GM19328 (cell line): ENCODE results near the gene TTLL5.

Experiments
- ATAC-seq: cut with Tn5 transposase; IDR thresholded peaks from one replicate; pipeline ENCODE4 v1.9.1; 2021; ENCODE audit warnings: mild to moderate bottlenecking, moderate library complexity; ENCODE audit not compliant: unreplicated experiment

Gene TTLL5

GRCh38 chr14:75946785-75947184 lies 285.7 kb downstream of the TTLL5 start:
- no peak for ATAC-seq

DNA sequence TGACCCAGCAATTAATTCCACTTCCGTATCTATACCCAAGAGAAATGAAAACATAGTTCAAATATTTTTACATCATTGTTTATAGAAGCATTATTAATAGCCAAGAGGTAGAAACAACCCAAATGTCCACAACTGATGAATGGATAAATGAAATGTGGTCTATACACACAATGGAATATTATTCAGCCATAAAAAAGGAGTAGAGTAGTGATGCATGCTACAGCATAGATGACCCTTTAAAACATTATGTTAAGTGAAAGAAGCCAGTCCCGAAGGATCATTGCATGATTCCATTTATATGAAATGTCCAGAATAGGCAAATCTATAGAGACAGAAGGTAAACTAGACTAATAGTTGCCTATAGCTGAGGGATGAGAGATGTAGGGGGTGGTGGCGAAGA lies 291.4 kb downstream of the TTLL5 start:
- ATAC-seq: no peak

DNA sequence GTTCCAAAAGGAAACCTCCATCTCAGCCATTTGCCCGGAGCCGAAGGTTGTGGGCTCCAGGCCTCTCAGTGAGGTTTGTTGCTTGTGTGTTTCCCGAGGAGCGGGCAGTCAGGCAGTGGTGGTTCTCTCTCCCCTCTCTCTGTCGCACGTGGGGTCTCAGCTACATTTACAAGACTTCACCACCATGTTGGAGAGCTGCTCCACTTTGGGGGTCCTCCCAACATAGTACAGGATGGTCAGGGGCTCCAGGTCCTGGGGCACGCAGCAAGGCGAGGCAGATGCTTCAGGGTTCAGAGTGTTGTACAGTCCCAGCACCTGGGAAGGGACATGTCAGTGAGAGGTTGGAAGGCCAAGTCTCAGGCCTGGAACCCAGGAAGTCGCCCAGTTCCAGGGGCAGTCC lies 298.0 kb downstream of the TTLL5 start:
- no peak for ATAC-seq

DNA sequence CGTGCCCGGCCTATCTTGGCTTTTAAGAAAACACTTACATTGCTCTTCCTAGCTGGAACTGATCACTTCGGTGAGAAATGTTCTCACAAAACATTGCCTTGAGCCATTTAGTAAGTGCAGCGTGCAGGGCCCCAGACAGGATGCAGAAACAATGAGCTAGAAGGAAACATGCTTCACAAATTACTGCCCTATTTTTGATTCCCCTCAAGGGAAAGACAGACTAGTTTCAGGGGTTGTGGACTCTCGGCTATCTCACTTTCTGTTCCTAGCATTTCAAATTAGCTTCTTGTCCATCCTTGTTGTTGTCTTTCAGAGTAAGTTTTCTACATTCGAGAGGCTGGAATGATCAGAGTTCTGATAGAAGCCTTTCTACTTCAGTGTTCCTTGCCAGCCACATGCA lies 299.2 kb downstream of the TTLL5 start:
- no peak for ATAC-seq

GRCh38 chr14:75961662-75962061 lies 300.6 kb downstream of the TTLL5 start:
- ATAC-seq: no peak

DNA sequence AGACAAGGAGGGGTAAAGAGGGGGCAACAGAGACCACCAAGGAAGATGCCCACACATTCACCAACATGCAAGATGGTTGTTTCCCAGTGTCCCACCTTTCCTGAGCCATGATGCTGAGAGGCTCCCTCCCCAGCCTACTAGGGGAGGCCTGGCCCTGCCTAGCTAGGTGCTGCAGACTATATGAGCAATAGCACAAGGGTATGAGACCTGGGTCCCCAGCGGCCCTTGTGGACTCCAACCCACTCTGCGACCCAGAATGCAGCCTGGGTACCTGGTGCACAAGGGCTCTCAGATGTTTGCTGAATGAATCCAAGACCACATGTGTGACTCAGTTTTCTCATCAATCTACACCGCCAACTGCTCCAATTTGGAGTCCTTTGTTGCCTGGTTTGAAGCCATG lies 306.8 kb downstream of the TTLL5 start:
- ATAC-seq: no peak

- ATAC-seq: no peak
Measured at GRCh38 chr14:75968456-75968855, 307.4 kb downstream of the TTLL5 start.

DNA sequence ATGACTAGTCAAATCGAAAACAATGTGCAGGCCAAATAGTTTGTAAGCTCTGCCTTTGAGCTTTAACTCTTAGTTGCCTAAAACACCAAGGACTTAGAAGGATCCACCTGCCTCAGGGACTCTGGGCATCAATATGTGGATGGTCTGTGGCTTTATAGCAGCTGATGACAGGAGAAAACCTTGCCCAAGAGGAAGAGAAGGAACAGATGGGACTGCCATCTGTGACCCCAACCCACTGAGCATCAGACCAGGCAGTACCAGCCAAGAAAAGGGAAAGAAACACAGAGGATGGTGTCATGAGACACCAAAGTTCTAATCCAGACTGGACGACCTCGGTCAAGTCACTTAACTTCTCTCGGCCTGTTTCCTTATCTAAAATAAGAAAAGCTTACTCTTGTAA lies 308.1 kb downstream of the TTLL5 start:
- ATAC-seq: no peak

DNA sequence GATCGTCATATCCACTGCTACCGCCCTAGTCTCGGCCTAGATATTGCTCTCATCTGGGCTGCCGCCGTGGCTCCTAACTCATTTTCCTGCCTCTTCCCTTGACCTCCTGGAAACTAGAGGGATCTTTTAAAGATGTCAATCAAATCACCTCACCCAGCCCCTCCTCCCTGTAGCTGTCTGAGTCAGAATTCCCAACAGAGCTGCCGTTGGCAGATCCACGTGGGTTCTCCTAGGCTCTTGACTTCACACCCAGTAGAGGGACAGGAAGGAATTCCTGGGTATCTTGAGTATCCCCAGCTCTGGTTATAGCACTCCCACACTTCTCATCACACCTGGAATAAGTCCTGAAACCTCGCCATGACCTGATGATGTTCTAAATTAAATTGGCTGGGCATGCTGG lies 308.8 kb downstream of the TTLL5 start:
- no peak for ATAC-seq

GRCh38 chr14:75970989-75971388 lies 309.9 kb downstream of the TTLL5 start:
- ATAC-seq: no peak

DNA sequence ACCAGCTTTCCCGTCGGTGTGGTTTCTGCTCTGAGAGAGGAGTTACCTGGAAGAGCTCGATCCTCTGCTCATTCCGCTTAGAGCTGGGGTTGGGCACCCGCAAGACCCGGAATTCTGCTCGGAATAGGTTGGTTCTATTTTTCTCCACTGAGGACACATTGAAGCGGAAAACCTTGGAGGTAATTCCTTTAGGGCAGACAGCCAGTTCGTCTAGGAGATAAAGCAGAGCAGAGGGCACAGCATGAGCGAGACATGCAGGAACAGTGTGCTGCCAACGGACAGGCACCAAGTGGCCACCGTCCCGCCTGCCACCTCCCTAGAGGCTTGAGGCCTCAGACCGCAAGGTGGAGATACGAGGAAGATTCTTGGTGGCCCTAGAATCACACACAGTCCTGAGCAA lies 310.5 kb downstream of the TTLL5 start:
- ATAC-seq: no peak

DNA sequence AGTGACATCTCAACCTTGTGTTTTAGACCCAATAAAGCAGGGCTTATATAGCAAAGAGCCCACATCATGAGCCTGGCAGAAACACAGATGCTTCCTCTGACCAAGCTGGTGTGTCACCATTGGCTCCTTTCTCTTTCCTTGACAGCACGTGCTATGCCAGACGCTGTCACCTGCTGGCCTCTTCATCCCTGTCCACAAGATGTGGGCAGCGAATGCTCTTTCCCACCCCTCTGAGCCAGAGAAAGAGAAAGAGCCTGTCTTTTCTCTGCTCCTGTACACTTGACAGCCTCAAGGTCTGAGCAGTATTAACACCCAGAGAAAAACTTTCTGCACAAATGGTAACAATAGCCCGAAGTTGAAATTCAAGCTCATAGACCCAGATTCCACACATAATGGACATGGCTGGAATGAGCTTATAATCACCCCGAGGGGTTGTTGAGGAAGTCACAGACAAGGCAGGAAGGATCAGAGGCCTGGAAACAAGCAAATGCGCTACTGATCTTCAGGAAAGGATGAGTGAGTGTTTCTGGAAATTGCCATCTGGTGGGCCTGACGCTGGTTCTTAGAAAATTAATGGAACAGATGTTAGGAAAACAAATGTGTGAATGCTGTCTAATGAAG lies 311.9 kb downstream of the TTLL5 start:
- ATAC-seq: no peak

- no peak for ATAC-seq
Measured at GRCh38 chr14:75976826-75977581, 316.0 kb downstream of the TTLL5 start.

- no peak for ATAC-seq
Measured at GRCh38 chr14:75977582-75977943, 316.5 kb downstream of the TTLL5 start.

DNA sequence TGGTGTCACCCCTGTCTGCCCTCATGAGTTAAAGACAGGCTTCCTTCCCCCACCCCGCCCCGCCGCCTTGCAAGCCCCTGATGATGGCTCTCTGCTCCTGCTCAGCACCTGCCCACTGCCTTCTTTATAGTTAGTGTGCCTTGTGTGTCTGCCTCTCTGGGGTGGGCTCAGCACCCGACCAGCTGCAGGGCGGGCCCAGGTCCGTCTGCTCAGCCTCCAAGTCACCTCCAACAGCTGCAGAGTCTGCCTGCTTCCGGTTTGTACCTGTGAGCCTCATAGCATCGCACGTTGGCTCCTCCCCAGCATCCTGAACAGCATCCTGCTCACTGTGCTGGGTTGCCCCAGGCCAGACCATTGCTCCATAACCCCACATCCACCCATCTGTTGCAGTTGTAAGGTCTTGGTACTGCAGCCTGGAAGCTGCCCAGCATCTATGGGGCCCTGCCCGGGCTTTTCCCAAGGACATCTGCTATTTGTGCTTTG lies 317.2 kb downstream of the TTLL5 start:
- no peak for ATAC-seq

GRCh38 chr14:75979071-75979571 lies 318.1 kb downstream of the TTLL5 start:
- ATAC-seq: no peak

- ATAC-seq: no peak
Measured at GRCh38 chr14:75979648-75980565, 318.9 kb downstream of the TTLL5 start.

DNA sequence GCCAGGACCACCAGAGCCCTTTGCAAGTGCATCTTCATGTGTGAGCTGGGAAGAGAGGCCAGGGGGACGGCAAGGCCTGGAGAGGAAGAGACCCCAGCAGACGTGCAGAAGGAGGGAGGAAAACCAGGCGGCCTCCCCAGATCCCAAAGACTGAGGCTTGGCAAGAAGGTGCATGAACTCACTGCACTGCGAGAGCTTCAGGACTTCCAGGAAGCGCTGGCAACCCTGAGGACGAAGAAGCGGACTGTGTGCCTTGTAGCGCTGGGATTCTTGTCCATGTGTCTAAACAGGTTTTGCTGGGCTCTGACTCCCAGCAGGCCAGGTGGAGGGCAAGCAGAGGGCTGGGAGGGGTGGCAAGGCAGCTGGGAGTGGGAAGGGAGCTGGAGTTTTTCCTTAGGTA lies 319.8 kb downstream of the TTLL5 start:
- ATAC-seq: no peak

DNA sequence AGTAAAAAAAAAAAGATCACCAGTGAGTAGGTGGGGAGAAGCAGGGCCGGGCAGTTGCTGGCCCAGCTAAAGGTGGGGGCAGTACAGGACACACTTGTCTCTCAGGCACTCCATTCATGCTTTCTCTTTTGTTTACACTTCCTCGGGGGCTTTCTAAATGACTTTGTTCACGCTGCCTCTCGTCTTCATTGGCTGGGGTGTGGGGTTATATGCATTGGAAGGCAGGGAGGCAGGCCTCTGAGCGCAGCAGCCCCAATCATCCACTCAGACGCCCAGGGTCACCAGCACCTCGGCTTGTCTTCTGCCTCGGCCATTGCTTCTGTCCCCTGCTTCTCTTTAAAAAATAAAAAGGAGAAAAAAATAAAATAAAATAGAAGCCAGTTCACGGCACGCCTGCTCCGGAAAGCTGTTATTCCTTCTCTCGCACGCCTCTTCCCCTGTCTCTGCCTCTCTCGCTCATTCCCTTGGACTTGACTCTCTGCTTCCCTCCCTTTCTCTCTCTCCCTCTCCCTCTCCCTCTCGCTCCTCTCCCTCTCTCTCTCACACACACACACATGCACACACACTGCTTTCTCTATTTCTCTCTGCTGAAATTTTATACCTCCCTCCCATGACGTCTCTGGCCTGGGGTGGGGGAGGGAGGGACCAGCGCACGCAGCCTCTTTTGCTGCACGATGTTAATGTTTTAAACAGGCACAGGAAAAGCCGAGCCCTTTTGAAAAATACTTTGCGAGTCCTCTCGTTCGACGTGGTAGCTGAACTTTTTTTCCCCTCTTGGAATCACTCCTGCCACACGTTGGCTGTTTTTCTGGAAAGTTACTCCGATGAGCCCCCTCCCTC lies 320.6 kb downstream of the TTLL5 start, which contains the start of gene TGFB3:
TSS of gene TGFB3 (minus strand) at position 570 of the 840 bp plus-strand sequence. CDS start 1,102 bp downstream, outside the sequence.
- ATAC-seq: no peak

GRCh38 chr14:75982266-75983018 lies 321.4 kb downstream of the TTLL5 start:
- ATAC-seq: peak; percentile 44
